ENCODE results near the gene SP2. TPM values are rescaled to one million over a fixed set of nuclear protein-coding genes. Genes with fewer than 3 reads are reported as not detected.

SP2 gene
- total and polyA plus RNA-seq, 2 of the 8 experiments (the other 6 are each of a cell fraction or from before 2014, with no cell fraction given) = 5.6 to 13.8 TPM

DNA sequence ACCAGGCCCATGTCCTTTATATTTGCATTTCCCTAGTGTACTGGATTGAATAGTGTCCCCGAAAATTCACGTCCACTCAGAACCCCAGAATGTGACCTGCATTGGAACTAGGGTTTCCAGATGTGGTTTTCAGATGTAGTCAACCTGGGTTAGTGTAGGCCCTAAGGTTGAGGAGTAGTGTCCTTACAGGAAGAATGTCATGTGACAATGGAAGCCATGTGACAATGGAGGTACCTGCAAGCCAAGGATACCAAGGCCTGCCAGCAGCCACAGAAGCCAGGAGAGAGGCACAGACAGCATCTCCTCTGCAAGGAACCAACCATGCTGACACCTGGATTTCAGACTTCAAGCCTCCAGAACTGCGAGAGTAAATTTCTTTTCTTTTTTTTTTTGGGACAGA, 66.9 kb downstream of the SP2 start (continued):
- TF ChIP-seq EGR1 (IDR thresholded peaks at IDR 0.05; ENCODE audit: borderline replicate concordance, low read depth, low read length) (no peak), EP300 (IDR thresholded peaks at IDR 0.05; ENCODE audit: borderline replicate concordance in 1 of 2, low read depth in 2 of 2, low read length in 2 of 2) (no peak), CTCF (IDR thresholded peaks at IDR 0.05; ENCODE audit: control extremely low read depth in 1 of 3, insufficient read depth in 1 of 3, low read depth in 1 of 3, low read length in 3 of 3) (no peak), TCF12 (IDR thresholded peaks at IDR 0.05; ENCODE audit: low read depth, low read length) (no peak)
